Skeletal muscle tissue (tissue), 4 donors: Measurements from ENCODE around the gene WDR74. TPM values are rescaled to one million over a fixed set of nuclear protein-coding genes. Genes with fewer than 3 reads are reported as not detected.
A peak's percentile ranks its signal among the peaks of the same experiment; 100 is the strongest.

Experiments used
- H3K27ac ChIP-seq: one replicate; pipeline ENCODE4 v1.7.0; 2013; ENCODE audit warnings: mild to moderate bottlenecking, low read depth, low read length, inconsistent platforms
- H3K27me3 ChIP-seq, 3 donors: one replicate each; pipeline ENCODE4 v1.7.0; 2013; ENCODE audit warnings: low read length in 3 of 3; ENCODE audit not compliant: control insufficient read depth in 3 of 3, insufficient read depth in 3 of 3
- H3K36me3 ChIP-seq, 3 donors: one replicate each; pipeline ENCODE4 v1.7.0; 2013; ENCODE audit warnings: low read length in 3 of 3; ENCODE audit not compliant: control insufficient read depth in 3 of 3, insufficient read depth in 3 of 3
- H3K4me1 ChIP-seq, 3 donors: one replicate each; pipeline ENCODE4 v1.7.0; 2013; ENCODE audit warnings: low read length in 3 of 3, mild to moderate bottlenecking in 3 of 3; ENCODE audit not compliant: control insufficient read depth in 3 of 3, insufficient read depth in 3 of 3
- H3K4me3 ChIP-seq, 3 donors: one replicate each; pipeline ENCODE4 v1.7.0; 2013; ENCODE audit warnings: low read length in 3 of 3
- H3K9ac ChIP-seq, 3 donors: one replicate each; pipeline ENCODE4 v1.7.0; 2013; ENCODE audit warnings: low read length in 3 of 3, mild to moderate bottlenecking in 3 of 3, moderate library complexity in 2 of 3, low read depth in 1 of 3
- H3K9me3 ChIP-seq, 3 donors: one replicate each; pipeline ENCODE4 v1.7.0; 2013; ENCODE audit warnings: low read length in 3 of 3; ENCODE audit not compliant: control insufficient read depth in 3 of 3
- total RNA-seq: library from RNA; depleted of rRNA; stranded (reverse); fragments of >200 nt; gene quantifications from one replicate; pipeline ENCODE4 v1.2.3, GENCODE V29; 2014
- donor health status: Osteomylitis.

The WDR74 gene
- total RNA-seq, 1 donor from 2014 or later = 65.8 TPM

- Histone ChIP-seq H3K9ac (peak within 1 kb of the TSS; percentile 99 to 100 (median 100)), H3K27me3 (no peaks in the 10 kb centered on the region), H3K4me3 (peak within 1 kb of the TSS; percentile 99 to 100 (median 100)), H3K9me3 (no peaks in the 10 kb centered on the region), H3K4me1 (peaks cover 36 to 39% (median 39%) of the 10 kb centered on the region in 3 donors), H3K36me3 (peaks cover 34 to 35% (median 34%) of the 10 kb centered on the region in 3 donors), H3K27ac (peak within 1 kb of the TSS; percentile 98)
Observed at GRCh38 chr11:62880803-62881578, 41.6 kb upstream of the WDR74 start, which contains the start of gene SLC3A2. SLC3A2 (plus strand) TSS chr11:62880896; CDS start chr11:62881024, 128 bp downstream.

GRCh38 chr11:62880231-62880802 lies 40.9 kb upstream of the WDR74 start:
- no peaks in the 10 kb centered on the region for H3K9me3 ChIP-seq
- peak overlapping the region; percentile 98 for H3K27ac ChIP-seq
- H3K4me3 ChIP-seq = peak overlapping the region; percentile 99 to 100 (median 100)
- H3K9ac ChIP-seq = peak overlapping the region; percentile 99 to 100 (median 100)
- peaks cover 27 to 29% (median 27%) of the 10 kb centered on the region in 3 donors for H3K36me3 ChIP-seq
- no peaks in the 10 kb centered on the region for H3K27me3 ChIP-seq
- peaks cover 36 to 39% (median 39%) of the 10 kb centered on the region in 3 donors for H3K4me1 ChIP-seq

GRCh38 chr11:62879235-62879978 lies 40.0 kb upstream of the WDR74 start:
- Histone ChIP-seq H3K9ac (peak overlapping the region; percentile 99 to 100 (median 100)), H3K4me1 (peaks cover 36 to 38% (median 36%) of the 10 kb centered on the region in 3 donors), H3K4me3 (peak overlapping the region; percentile 99 to 100 (median 100))

GRCh38 chr11:62876712-62877111 lies 37.3 kb upstream of the WDR74 start:
- peaks cover 0 to 4% (median 0%) of the 10 kb centered on the region in 3 donors for H3K36me3 ChIP-seq
- H3K4me3 ChIP-seq = no peak overlapping the region
- no peak overlapping the region for H3K9ac ChIP-seq

More at GRCh38 chr11:62879235-62879978, 40.0 kb upstream of the WDR74 start:
- Histone ChIP-seq H3K27ac (peak overlapping the region; percentile 98), H3K36me3 (peaks cover 18 to 22% (median 18%) of the 10 kb centered on the region in 3 donors), H3K27me3 (no peaks in the 10 kb centered on the region), H3K9me3 (no peaks in the 10 kb centered on the region)

GRCh38 chr11:62875698-62876478 lies 36.5 kb upstream of the WDR74 start:
- Histone ChIP-seq H3K27me3 (no peaks in the 10 kb centered on the region), H3K9me3 (no peaks in the 10 kb centered on the region), H3K27ac (no peak overlapping the region), H3K9ac (no peak overlapping the region), H3K4me1 (peaks cover 14 to 16% (median 15%) of the 10 kb centered on the region in 3 donors), H3K4me3 (no peak overlapping the region), H3K36me3 (peaks cover 0 to 2% (median 0%) of the 10 kb centered on the region in 3 donors)

More at GRCh38 chr11:62876712-62877111, 37.3 kb upstream of the WDR74 start:
- H3K9me3 ChIP-seq = no peaks in the 10 kb centered on the region
- no peaks in the 10 kb centered on the region for H3K27me3 ChIP-seq
- peaks cover 14 to 19% (median 15%) of the 10 kb centered on the region in 3 donors for H3K4me1 ChIP-seq
- H3K27ac ChIP-seq = no peak overlapping the region

GRCh38 chr11:62874851-62875250 lies 35.5 kb upstream of the WDR74 start:
- Histone ChIP-seq H3K9me3 (no peaks in the 10 kb centered on the region), H3K4me1 (peaks cover 7 to 8% (median 7%) of the 10 kb centered on the region in 3 donors), H3K9ac (no peak overlapping the region), H3K27ac (no peak overlapping the region), H3K27me3 (no peaks in the 10 kb centered on the region), H3K36me3 (no peaks in the 10 kb centered on the region), H3K4me3 (no peak overlapping the region)

GRCh38 chr11:62865635-62866034 lies 26.2 kb upstream of the WDR74 start:
- Histone ChIP-seq H3K27ac (no peak overlapping the region), H3K9ac (no peak overlapping the region), H3K27me3 (no peaks in the 10 kb centered on the region), H3K4me3 (no peak overlapping the region), H3K9me3 (no peaks in the 10 kb centered on the region), H3K36me3 (no peaks in the 10 kb centered on the region), H3K4me1 (no peaks in the 10 kb centered on the region)

GRCh38 chr11:62863687-62864335 lies 24.4 kb upstream of the WDR74 start:
- Histone ChIP-seq H3K4me1 (no peaks in the 10 kb centered on the region), H3K9me3 (no peaks in the 10 kb centered on the region), H3K27me3 (no peaks in the 10 kb centered on the region), H3K4me3 (no peak overlapping the region), H3K36me3 (no peaks in the 10 kb centered on the region), H3K9ac (no peak overlapping the region), H3K27ac (no peak overlapping the region)
